NCI-H1436 treated with DMSO at 0.1 percent for 48 hours (cell line): ENCODE results near the gene KATNB1.
A peak's percentile ranks its signal among the peaks of the same experiment; 100 is the strongest.
"Not testable (repeated sequence)": the region's sequence is repeated elsewhere in the genome, so short reads cannot be mapped to it uniquely, and the experiment has no call there.

Experiments
- DNase-seq: peaks from one replicate; lab custom pipeline; 2025; lab: John Stamatoyannopoulos, UW

Gene KATNB1

DNA sequence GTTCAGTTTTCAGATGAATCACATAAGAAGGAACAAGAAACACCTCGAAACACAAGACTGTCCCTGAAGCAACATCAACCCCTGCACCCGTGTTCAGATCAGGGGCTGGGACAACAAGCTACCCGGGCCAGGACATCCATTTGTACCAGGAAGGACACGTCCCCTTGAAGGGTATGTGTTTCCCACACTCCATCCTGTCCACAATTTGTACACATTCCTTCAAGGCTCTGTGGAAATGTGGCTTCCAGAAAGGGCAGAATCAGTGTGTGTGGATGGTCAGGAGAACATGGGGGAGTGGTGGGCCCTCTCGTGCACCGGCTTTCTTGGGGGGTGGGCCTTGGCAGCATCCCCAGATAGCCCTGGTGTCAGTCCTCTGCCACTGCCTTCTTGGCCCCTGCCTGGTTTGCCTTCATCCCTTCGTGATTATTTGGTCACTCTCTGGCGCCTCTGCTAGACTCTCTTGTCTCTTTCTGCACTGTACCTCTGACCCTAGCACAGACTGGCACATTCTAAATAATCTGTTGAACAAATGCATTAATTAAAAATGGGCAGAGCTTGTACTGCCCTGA, 56.4 kb downstream of the KATNB1 start:
- DNase-seq = no peak

DNA sequence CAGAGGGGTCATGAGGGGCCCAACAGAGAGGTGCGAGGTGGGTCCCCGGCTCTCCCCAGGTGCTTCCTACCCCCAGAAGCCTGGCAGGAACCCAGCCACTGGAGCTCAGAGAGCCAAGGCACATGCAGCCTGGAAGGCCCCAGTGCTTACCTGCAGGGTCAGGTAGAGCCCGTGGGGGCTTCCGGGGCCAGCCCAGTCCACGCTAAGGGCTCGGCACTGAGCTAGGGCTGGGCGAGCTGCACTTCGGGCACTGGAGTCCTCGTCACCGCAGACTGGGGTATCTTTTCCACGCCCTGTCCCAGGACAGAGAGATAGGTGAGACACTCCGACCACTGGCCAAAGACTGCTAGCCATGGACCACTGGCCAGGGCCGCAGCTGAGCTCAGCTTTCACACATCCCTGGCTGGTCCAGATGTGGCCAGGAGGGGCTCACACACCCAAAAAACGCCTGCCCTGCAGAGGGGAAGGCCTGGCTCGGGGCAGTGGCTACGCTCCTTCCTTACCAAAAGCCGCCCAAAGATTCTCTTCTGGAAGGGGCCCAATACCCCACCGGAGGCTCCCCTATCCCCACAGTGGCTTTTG, 59.4 kb downstream of the KATNB1 start:
- no peak for DNase-seq

DNA sequence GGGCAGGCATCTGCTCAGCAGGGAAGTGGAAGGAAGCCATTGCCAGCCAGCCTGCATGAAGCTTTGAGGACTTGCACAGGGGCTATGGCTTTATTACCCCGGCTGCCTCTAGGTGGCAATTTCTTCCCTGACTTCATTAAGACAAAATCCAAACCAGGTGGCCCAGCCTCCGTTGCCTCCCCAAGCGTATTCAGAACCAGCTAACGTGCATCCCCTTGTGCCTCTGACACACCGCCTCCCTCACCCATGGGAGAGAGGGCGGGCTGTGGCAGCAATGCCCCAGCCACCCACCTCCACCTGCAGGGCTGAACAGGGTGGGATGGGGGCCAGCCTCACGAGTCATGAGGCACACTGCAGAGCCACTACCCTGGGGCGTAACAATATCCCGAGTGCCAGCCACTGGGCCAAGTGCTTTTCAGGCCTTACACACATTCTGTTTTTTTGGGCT, 59.9 kb downstream of the KATNB1 start:
- DNase-seq = peak; percentile 61

DNA sequence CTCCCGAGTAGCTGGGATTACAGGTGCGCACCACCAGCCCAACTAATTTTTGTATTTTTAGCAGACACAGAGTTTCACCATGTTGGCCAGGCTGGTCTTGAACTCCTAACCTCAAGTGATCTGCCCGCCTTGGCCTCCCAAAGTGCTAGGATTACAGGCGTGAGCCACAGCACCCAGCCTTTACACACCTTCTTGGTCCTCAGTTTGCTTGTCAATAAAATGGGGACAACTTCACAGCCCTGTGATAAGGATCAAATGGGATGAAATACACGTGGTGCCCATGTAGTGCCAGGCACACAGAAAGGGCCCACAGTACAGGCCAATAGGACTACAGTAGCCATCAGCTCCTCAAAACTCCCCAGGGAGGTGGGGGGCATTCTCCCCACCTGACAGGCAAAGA, 60.4 kb downstream of the KATNB1 start:
- DNase-seq = not testable (repeated sequence)

DNA sequence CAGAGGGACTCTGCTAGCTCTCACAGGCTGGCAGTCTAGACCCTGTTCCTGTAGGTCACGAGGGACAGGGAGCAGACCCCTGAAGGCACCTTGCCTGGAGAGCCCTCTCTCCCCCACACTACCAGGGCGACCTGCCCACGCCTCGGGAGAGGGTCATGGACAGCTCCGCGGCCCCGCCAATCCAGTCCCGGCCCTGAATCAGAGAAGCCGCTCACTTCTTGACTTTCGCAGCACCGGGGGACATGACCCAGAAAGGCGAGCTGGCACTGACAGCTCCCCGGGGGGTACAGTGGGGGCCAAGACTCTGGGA, 61.6 kb downstream of the KATNB1 start:
- no peak for DNase-seq

DNA sequence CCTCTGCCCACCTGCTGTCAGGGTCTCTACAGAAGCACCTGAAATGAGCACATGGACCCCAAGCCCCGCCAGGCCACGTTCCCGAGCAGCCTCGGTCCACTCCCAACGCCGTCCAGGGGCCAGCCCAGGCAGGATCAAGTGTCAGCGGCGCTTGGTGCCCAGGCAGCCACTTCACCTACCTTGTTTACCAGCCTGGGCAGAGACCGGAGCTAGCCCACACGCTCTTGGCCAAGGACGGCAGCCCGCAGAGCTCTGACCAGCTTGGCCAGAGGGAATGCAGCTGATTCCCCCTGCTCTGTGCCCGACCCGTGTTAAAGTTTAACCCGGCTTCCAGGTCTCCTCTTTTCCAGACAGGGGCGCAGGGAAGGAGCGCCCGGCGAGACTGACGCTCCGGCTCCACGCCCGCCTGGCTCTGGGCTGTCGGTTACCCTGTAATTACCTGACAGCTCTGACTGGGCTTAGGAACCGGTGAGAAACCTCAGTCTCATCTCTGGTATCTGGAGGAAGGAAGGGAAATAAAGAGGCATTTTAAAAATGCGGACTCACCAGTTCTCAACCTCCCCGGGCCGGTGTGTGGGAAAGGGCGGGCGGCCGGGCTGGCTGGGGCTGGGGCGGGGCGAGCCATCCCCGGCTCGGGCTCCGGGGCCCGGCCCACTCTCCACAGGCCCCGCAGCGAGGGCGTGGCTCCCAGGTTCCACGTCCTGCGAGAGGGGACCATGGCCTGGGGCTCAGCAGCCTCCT, 62.1 kb downstream of the KATNB1 start:
- no peak for DNase-seq

DNA sequence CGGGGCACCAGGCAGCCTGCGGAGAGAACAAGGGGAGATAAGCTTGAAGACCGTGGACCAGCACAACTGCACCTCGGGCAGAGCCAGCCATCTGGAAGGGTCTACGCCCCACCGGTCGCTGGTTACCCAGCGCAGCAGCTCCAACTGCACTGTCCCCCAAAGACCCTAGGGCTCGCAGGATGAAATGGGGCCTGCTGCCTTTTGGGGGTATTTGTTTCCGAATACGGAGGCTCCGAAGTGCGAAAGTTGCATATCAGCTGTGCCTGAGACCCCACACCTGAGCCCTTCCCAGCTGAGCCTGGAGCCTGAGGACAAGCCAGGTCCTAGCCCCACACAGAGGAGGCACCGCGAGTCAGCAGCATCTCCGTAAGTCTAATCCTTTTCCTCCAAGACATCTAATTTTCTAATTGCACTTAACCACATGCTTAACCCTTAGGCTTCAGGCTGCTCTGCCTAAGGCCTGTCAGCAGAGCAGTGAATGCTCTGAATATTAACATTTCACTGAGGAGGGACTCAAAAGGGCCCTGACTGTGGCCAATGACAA, 62.8 kb downstream of the KATNB1 start:
- DNase-seq = no peak

DNA sequence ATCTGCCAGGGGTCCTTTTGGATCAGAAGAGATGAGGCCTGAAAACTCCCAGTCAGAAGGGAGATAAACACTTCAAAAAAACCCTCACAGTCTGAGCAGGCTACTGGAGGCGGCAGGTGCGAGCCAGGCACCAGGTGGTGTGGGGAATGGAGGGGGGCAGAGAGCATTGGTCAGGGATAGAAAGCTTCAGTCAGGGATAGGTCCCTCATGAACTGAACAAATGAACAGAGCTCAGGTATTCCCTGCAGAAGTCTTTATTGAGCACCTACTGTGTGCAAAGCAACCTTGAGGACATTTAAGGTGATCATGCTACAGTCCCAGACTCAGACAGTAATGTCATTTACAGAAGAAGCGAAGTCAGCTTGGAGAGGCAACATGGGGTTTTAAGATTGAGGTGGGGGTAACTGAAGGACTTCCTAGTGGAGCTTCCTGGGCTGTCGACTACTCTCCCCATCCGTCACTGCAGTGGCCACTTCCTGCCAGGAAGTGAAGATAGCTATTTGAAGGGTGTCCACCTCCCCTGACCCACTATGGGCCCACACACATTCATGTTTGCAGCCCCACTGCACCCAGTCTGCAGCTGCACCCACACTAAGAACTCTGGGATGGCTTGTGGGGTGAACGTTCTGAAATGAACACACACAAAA, 63.5 kb downstream of the KATNB1 start:
- no peak for DNase-seq

DNA sequence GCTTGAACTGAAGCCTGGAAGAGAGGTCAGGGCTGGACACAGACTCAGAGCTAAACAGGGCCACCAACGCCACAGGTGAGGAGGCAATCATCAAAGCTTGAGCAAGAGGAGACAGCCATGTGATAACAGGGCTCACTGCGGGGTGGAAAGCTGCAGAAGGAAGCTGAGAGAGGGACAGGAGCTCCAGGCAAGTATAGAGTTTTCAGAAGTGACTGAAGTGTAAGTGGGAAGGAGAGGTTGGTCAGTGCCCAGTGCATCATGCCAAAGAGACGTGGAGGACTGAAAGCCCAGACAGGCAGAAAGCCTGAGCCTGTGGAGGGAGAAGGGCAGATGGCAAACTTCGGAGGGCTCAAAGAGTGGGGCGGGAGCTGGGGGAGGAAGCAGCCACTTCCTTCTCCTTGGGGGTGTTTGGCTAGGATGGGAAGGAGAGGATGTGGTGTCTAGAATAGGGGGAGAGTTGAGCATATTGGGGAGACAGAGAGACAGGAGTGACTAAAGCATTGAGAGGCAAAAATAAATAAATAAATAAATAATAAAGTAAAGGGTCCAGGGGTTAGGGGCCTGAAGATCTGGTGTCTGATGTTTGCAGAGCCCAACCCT, 64.1 kb downstream of the KATNB1 start:
- no peak for DNase-seq

DNA sequence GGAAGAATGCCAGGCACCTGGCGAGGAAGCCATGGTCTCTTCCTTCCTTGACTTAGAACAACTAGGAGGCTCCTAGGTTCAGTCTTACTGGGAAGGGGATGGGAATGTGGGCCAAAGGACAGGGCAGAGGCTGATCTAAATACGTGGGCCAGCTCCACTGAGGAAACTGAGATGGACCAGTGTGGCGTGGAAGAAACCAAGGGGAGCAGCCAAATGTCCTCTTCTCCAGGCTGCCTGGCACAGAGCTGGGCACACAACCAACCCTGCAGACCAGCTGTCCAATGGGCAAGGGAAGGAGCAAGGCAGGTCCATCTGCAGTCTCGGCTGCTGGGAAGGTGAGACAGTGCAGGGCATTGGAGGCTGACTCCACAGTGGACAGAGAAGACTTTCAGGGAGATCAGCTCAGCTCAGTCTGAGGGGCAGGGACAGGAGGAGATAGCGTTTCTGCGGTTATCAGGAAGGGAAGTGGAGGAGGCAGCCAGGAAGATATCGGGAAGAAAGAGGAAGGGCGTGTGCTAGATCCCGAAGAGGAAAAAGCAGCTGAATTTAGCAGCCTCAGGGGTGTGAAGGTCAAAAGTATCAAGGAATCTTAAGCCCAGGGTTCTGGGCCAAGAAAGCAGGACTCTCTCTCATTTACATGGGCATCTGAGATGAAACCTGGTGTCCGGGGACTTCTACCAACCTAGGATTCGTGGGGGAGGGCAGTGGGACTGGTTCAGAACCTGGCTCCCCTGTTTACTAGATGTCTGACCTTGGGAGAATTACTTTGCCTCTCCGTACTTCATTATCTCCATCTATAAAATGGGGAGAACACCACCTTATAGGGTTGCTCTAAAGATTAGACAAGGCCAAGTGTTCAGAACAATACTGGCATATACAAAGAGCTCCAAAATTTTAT, 64.9 kb downstream of the KATNB1 start:
- DNase-seq = no peak

DNA sequence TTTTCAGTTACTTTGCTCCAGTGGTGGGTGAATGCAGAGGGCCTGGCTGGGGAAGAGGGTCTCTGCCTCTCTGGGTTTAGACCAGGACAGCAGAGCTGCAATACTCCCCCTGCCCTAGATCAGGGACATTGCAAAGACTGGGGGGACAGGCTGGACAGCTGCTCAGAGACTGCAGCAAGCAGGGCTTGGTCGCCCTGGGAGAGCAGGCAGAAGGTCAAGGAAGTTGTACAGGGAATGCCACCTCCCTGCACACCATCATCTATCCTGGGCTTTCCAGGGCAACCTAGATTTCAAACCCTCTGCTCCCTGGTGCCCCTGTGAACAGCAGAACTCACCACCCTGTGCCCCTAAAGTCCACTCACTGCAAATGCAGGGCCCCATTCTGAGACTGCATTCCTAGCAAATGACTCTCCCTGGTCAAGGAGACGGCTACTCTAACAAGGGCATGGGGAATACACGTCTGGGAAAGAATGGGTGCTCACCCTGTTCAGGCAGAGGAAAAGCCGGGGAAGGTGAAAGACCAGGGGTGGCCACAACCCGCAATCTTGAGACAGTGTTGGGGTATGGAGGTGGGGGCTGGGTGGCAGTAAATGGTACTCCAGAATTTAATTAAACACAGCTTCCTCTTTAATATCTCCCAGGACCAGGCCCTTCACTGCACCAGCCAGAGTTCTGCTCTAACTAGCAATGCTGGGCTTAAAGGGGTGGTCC, 65.7 kb downstream of the KATNB1 start:
- DNase-seq = no peak

DNA sequence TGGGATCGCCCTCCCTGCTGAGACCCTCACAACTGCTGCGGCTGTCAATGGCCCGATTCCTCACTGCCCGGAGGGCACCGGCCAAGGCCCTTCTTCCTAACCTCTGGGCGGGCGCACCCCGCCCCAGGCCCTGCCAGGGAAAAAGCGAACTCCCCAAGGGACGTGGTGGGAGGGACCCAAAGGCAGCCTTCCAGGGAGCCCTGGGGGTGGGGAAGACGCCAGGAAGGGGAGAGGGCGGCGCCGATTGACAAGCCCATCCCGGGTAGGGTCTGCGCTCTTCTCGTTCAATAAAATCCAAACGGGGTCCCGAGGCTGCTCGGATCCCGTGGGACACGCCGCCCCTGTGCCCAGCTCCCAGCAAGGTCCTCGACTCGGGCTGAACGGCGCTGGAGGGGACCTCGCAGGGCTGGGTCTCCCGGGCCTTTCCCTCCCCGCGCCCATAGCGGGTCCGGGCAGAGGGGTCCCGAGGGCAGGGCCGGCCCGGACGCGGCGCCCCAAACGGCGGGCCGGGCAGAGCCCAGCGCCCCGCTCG, 66.3 kb downstream of the KATNB1 start:
- DNase-seq = no peak

DNA sequence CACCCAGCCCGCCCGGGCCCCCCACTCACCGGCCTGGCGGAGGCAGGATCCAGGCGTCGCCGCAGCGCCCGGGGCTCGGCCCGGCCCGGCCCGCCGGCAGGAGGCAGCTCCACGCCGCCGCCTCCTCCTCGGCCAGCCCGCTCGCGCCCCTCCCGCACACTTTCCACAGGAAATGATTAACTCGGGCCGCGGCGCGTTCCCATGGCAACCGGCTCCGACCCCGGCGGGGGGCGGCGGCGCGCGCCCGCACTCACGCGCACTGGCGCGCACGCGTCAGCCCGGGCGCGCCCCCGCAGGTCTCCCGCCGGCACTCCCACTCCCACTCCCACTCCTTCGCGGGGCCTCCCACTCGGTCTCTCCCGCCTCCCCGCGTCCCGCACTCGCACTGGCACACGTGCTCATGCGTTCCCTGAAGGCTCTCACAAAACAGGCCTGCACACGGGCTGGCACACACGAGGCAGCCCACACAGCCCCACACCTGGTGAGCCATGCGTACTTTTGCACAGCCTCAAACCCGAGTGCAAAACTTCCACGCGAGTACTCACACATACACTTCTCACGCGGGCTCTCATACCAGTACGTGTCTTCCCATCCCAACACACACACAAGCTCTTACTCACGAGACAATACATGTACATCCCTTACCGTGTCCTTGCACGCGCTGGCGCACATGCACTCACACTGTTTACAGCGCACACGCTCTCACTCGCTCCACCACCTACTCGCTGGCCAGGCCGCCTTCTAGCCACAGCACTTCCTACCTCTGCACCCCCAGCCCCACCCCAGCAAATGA, 67.0 kb downstream of the KATNB1 start, which contains the start of gene KIFC3:
TSS of gene KIFC3 (minus strand) at position 151 of the 793 bp plus-strand sequence. CDS start 4,248 bp downstream, outside the sequence.
- no peak for DNase-seq

DNA sequence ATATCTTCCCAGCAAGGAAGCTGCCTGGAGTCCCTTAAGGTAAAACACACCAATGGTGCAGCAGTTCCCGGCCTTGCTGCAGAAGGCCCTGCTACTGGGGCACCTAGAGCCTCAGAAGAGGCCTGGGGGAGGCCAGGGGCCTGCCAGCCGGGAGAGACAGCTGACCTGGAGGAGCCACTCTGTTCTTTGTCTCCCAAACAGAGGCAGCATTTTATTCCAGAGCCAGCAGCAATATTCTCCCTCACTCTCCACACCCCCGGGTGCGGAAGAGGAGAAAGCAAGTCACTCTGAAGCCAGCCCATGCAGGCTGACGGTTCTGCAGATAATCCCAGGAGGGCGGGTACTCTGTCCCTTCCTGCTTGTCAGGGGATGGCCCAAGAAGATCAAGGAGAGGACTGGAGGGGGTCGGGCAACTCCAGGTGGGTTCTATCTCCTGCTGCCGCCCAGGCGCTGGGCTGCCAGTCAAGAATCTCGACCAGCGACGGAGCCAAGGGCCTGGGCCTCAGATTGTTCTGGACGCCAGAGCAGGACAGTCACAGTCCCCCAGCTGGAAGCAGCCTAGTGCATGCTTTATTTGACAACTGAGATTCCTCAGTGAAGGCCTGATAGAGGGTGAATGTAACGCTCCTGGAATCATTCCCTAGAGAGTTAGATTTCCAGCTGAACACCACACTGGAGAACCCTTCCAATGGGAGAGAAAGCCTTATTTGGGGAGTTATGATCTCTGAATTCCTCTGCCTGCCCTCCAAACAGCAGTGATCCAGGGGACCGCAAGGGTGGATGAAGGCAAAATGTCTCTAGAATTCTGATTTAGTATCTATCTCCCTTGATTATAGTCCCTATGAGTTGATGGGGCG, 67.8 kb downstream of the KATNB1 start:
- DNase-seq = no peak

DNA sequence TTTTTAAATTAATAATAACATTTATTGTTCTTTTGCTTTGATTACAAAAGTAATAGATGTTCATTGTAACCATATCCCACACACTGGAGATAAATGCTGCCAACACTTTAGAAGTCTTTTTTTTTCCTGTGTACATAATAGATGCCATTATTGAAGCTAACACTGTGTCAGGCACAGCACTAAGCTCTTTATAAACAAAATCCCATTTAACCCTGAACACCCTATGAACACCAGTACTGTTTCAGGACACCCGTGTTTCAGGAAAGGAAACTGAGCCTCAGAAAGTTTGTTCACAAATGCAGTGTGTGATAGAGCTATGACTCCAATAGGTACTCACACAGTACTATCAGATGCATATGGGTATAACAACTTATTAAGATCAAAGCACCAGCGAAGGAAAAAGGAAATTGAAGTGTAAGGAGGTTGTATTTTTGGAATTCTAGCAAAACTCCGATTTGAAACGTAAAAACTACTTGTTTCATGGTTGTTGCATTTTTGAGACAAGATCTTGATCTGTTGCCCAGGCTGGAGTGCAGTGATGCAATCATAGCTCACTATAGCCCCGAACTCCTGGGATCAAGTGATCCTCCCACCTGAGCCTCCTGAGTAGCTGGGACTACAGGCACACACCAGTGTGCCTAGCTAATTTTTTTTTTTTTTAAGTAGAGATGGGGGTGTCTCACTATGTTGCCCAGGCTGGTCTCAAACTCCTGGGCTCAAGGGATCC, 68.7 kb downstream of the KATNB1 start:
- DNase-seq = no peak

DNA sequence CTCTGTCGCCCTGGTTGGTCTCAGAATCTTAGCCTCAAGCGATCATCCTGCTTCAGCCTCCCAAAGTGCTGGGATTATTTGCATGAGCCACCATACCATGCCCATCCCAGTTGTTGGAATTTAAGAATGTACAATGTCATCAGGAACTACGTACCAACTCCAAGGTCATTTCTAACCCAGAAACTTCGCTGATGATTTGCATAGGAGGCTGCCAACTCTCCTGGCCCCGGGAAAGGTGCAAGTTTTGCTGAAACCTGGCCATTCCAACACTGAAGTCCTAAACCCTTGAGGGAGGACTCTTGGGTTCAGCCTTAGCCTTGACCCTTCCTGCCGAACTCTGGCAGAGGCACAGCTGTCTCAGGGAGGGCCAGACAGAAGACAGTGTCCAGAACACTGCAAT, 69.6 kb downstream of the KATNB1 start:
- DNase-seq = no peak
